GM21423 (cell line): ENCODE results near the gene FHL3.
"Not testable (repeated sequence)": the region's sequence is repeated elsewhere in the genome, so short reads cannot be mapped to it uniquely, and the experiment has no call there.

Experiments
- ATAC-seq: cut with Tn5 transposase; IDR thresholded peaks from one replicate; pipeline ENCODE4 v1.9.1; 2021; ENCODE audit warnings: mild to moderate bottlenecking, moderate library complexity; ENCODE audit not compliant: unreplicated experiment

The FHL3 gene

GRCh38 chr1:37995751-37996345 is 9.5 kb downstream of the FHL3 start:
- ATAC-seq = no peak

- no peak for ATAC-seq
These were observed 10.3 kb downstream of the FHL3 start for GRCh38 chr1:37994886-37995566.

- peak; percentile 29 for ATAC-seq
These were observed 15.9 kb downstream of the FHL3 start for GRCh38 chr1:37989361-37989930.

GRCh38 chr1:37987679-37988078 is 17.6 kb downstream of the FHL3 start:
- no peak for ATAC-seq

- ATAC-seq = no peak
These were observed 21.8 kb downstream of the FHL3 start for GRCh38 chr1:37983546-37983945.

GRCh38 chr1:37978541-37978940 is 26.8 kb downstream of the FHL3 start:
- no peak for ATAC-seq

- not testable (repeated sequence) for ATAC-seq
These were observed 30.2 kb downstream of the FHL3 start for GRCh38 chr1:37975083-37975482.

GRCh38 chr1:37974567-37974966 is 30.7 kb downstream of the FHL3 start:
- no peak for ATAC-seq

GRCh38 chr1:37973684-37974083 is 31.6 kb downstream of the FHL3 start:
- not testable (repeated sequence) for ATAC-seq

GRCh38 chr1:37965301-37965700 is 40.0 kb downstream of the FHL3 start:
- no peak for ATAC-seq

GRCh38 chr1:37964106-37964505 is 41.2 kb downstream of the FHL3 start:
- not testable (repeated sequence) for ATAC-seq

GRCh38 chr1:37958690-37959089 is 46.6 kb downstream of the FHL3 start:
- no peak for ATAC-seq

GRCh38 chr1:37955685-37956084 is 49.6 kb downstream of the FHL3 start:
- ATAC-seq = no peak

- ATAC-seq = no peak
These were observed 50.9 kb downstream of the FHL3 start for GRCh38 chr1:37954316-37954971.

- ATAC-seq = no peak
These were observed 52.6 kb downstream of the FHL3 start for GRCh38 chr1:37952738-37953137.

GRCh38 chr1:37951783-37952624 is 53.3 kb downstream of the FHL3 start:
- no peak for ATAC-seq

GRCh38 chr1:37951041-37951782 is 54.1 kb downstream of the FHL3 start:
- ATAC-seq = no peak

GRCh38 chr1:37949524-37950152 is 55.7 kb downstream of the FHL3 start:
- no peak for ATAC-seq

GRCh38 chr1:37948841-37949240 is 56.5 kb downstream of the FHL3 start:
- no peak for ATAC-seq

GRCh38 chr1:37948166-37948565 is 57.1 kb downstream of the FHL3 start:
- ATAC-seq = no peak
